HG02885 (cell line): ENCODE measurements around the gene EHMT1.

ENCODE experiments used
- ATAC-seq: cut with Tn5 transposase; IDR thresholded peaks from one replicate; pipeline ENCODE4 v1.9.1; 2021; ENCODE audit warnings: mild to moderate bottlenecking; ENCODE audit not compliant: unreplicated experiment, poor library complexity

EHMT1 gene

DNA sequence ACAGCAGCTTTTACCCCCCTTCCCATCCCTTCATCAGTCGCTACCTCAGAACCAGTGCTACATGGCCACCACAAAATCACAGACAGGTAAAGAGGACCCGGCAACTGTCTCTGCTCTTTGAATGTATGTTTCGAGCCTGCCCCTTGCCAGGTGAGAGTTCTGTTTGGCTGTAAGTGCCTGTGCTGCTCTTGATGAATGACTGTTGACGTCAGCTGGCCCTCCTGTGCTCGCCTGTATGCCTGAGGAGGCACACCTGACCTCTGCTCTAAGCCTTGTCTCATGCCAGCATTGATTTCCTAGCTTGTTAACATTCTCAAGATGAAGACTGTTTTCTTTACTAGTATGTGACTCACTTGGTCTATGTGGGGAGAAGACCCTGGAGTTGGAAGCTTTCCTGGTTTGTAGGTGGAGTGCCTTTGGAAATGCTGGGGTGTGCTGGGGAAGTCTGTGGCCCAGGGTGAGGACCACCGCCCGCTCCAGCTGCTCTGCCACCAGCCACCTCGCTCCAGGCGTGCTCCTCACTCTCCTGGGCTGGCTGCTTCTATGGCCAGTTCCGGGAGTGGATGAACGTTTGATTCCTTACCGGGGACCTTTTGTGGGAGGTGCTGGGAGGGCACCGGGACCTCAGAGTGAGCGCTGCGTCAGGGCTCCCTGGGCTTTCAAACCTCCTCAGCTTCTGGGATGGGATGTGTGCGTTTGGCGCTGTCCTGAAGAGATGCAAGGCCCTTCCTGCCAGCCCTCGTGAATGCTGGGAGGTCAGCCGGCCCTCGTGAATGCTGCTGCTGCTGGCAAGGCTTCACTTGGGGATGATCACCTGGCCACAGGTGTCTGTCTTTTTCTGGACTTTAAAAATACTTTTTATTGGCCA is 109.9 kb downstream of the EHMT1 start:
- ATAC-seq, result no peak

DNA sequence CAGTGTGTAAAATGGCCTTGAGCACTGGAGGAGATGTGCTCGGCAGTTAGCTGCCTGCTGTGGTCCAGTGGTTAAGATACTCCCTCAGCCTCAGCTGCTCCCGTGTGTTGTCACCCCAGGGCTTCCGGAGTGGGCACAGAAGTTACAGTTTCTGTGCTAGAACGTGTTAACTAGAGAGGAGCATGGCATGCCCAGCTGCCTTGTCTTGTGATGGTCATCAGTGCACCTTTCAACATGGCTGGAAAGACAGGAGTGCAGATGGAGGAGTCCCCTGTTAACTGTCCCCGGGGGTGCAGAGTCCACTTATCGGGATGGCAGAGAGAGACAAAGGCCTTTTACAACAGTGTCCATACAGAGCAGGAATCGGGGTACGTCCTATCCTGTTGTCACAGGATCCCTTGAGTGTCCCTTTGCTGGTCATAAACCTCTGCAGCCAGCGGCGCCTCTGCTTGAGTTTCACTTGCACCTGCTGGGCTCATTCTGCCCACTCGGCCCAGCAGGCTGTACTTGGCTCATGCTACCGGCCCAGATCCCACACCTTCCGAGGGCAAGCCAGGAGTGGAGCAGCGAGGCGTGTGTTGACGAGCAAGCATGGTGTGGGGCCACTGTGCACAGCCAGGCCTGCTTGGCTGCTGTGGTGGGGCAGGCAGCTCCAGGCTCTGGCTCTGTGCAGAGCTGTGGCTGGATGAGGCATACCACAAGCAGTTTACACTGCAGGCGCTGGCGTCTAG is 112.6 kb downstream of the EHMT1 start:
- no peak for ATAC-seq

DNA sequence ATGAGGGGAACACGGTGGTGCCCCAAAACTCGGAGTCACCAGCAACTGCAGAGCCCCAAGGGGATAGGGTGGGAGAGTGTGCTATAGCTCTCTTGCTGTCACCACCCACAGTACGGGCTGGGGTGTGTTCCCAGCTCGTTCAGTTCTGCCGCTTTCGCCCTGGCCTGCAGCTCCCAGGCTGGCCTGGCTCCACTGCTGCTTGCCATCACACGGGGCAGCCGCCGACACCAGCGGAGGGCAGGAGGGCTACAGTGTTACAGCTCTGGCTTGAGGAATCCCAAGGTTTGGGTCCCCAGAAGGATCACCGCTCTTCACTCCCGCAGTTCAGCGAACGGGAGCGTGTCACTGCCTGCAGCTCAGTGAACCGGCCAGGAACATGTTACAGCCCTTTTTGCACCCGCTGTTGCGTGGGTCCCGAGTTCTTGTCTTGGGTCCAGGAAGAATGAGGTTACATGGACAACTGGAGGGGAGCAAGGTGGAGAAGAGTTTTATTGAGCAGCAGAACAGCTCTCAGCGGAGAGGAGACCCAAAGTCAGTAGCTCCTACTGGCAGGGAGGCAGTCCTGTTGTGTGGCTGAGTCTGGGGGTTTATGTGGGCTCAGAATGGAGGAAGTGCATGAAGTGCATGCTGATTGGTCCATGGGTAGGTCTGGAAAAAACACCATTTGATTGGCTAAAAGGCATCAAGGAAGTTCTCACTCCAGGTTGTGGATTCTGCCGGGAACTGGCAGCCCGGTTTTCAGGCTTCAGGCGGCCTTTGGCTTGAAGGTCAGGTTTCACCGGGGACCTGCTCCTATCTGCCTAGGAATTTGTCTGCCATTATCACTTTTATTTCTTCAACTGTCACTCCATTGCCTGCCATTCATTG is 113.4 kb downstream of the EHMT1 start:
- ATAC-seq, result no peak

DNA sequence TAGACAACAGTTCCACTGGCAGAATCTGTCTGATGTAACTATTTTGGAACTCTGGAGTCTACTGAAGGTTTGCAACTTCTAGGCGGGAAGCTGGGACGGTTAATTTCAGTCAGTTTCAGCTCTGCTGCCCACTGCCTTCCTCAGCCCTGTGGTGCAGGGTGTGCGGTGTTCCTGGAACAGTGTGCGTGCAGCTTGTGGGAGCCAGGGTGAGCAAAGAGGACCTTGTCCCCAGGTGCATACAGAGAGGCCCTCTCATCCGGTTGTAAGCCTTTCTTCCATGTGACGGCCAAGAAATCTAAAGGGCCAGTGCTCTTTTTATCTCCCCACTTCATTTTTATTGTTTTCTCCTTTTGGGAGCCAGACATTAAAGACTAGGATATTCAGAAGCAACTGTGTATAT is 114.6 kb downstream of the EHMT1 start:
- ATAC-seq, result no peak

DNA sequence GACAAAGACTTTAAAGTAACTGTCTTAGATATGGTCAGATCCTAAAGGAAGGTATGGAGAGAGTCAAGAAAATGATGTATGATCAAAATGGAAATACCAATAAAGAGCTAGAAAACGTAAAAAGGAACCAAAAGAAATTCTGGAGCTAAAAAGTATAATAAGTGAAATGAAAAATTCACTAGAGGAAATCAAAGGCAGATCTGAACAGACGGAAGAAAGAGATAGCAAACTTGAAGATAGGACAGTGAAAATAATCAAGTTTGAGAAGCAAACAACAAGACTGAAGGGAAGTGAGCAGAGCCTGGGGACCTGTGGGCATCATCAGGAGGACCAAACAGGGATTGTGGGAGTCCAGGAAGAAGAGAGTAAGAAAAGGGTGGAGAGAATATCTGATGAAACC is 115.4 kb downstream of the EHMT1 start:
- no peak for ATAC-seq

DNA sequence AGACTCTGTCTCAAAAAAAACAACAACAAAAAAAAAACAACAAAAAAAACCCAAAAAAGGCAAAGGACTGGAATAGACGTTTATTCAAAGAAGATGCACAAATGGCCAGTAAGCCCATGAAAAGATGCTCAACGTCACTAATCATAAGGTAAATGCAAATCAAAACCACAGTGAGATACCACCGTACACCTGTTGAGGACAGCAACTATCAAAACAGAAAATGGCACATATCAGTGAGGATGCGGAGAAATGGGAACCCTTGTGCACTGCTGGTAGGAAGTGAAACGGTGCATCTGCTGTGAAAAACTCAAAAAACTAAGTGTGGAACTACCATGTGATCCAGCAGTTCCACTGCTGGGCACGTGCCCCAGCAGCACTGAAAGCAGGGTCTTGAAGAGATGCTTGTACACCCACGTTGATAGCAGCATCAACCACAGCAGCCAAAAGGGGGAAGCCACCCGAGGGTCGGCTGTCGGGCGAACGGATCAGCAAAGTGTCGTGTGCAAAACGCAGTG is 119.4 kb downstream of the EHMT1 start:
- peak; percentile 86 for ATAC-seq

DNA sequence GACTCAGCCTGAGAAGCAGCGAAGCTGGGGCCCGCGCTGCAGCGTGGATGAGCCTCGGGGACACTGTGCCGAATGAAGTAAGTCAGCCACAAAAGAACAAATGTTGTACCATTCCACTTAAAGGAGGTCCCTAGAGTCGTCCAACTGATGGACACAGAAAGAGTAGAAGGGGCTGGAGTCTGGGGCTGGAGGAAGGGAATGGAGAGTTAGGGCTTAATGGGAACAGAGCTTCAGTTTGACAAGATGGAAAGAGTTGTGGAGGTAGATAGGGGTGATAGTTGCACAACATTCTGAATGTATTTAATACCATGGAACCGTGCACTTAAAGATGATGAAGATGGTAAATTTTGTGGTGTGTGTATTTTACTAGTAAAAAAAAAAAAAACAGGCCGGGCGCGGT is 119.9 kb downstream of the EHMT1 start:
- ATAC-seq, result no peak

DNA sequence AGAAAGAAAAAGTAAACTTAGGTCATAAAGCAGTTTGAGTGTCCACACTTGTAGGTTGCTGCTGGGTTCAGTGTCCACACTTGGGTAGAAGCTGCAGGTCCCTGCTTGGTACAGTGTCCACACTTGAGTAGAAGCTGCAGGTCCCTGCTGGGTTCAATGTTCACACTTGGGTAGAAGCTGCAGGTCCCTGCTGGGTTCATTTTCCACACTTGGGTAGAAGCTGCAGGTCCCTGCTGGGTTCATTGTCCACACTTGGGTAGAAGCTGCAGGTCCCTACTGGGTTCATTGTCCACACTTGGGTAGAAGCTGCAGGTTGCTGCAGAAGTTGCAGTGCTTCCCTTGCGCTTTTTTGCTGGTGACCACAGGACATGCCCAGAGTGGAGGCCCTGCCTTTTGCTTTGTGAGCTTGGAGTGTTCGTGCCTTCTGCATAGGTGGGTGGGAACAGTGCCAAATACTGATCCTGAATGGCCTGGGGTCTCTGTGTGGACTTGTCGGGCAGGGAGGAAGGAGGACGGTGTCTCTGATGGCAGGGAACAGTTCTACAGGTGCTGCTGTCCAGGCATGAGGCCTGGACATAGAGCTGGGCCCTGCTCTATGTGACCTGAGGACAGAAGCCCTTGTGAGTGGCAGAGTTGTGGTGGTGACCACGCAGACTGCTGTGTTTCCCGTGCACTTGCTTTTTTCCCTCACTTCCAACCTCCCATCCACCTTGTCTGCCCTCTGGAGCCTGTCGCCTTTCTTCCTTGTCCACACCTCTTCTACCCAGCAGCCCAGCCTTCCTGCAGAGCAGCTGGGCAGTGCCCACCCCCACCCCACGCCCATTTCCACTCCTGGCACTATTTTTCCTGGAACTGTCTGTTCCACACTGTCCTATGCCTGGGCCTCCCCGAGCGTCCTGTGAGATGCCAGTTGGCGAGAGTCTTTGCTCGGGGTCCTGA is 120.8 kb downstream of the EHMT1 start:
- ATAC-seq, result no peak

DNA sequence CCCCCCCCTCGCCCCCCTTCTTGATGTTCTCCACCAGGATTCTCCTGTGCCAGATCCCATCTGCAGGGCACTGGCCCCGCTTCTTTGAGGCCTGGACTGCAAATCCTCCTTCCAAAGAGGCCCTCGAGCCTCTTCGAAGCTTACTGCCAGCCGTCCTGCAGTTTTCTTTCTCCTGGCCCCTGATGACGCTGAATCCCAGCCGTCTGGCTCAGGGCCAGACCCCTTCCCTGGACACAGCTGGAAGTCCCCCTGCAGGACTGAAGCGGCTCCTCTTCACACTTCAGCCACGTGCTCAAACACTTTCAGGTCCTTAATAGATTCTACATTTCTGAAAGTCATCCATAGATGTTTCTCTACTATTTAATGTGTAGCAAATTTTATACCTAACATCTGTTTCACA is 121.5 kb downstream of the EHMT1 start:
- ATAC-seq, result no peak

DNA sequence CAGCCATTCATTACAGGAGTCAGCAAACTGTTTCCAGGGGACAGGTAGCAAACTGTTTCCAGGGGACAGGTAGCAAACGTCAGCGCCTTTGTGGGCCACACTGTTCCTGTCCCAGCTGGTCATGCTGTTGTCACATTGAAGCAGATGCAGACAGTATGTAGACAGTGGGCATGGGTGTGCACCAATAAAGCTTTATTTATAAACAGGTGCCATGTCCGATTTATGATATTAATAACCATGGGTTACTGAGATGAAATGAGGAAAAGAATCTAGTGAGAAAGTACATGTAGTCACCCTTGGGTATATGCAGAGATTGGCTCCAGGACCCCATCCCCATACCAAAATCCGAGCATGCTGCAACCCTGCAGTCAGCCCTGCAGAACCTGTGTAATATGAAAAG is 122.5 kb downstream of the EHMT1 start:
- no peak for ATAC-seq

DNA sequence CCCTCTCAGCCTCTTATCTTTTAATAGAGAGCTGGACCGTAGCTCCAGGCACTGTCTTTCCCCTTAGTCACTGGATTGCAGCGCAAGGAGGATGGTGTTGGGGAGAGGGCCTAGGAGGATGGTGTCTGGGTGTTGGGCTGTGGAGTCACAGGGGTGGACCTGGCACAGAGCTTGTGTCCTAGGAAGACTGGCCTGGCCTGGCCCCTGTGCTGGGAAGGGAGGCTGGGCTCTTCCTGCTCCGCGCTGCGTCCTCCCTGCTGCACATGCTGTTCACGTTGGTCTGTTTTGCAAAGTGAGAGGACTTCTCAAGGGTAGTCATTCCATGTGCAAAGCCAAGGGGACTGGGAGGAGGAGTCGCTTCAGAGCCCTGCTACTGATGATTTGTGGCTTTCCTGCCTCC is 123.9 kb downstream of the EHMT1 start:
- ATAC-seq, result no peak

DNA sequence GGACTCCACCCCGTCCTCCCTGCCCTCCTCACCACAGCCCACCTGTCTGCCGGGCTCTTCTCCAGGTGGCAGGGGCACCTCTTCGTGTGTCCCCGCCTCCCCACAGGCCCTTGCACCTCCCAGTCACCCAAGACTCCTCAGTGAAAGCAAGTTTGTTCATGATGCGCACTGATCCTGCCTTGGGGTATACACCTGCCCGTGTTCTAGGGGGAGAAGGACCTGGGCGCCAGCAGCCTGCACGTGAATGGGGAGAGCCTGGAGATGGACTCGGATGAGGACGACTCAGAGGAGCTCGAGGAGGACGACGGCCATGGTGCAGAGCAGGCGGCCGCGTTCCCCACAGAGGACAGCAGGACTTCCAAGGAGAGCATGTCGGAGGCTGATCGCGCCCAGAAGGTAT is 124.9 kb downstream of the EHMT1 start:
- ATAC-seq, result no peak

DNA sequence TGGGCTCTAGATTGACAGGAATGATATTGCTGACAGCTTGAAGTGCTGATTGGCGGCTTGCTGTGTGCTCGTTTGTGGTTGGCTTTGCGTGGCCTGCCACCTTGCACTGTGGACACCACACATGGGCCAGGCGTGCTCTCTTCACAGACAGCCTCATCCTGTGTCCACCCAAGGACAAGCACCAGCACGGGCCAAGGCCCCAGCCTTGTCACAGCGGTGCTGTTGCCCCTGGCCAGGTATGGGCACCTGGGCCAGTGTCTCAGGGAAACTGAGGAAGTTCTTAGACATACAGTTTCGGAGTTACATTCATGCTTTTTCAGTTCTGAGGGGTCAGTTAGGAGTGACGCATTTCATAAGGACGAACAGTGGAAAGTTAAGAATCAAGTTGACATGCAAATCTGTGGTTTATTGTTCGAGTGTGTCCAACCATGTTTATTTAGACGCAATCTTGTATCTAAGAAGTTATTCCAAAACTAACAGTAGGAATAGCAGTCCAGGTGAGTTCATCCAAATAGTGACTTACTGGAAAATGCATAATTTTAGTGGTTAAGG is 125.9 kb downstream of the EHMT1 start:
- no peak for ATAC-seq

DNA sequence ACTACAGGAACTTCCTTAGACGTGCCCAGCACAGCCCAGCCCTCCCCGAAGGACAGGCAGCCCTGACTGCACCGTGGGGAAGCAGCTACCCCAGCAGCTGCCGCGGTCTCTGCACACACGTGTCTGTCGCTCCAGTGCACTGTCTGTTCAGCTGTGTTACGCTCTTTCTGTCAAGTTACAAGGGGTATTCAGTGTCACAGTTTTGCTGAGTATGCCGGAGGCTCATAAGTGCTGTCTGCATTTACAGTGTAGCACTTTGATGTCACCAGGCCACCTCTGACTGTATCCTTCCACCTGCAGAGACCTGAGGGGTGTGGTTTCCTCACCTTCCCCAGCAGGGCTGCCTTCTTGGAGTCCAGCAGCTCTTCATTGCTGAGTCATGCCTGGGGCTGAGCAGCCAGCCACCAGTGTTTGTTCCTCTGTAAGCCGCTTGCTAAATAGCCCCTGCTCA is 126.8 kb downstream of the EHMT1 start:
- no peak for ATAC-seq

DNA sequence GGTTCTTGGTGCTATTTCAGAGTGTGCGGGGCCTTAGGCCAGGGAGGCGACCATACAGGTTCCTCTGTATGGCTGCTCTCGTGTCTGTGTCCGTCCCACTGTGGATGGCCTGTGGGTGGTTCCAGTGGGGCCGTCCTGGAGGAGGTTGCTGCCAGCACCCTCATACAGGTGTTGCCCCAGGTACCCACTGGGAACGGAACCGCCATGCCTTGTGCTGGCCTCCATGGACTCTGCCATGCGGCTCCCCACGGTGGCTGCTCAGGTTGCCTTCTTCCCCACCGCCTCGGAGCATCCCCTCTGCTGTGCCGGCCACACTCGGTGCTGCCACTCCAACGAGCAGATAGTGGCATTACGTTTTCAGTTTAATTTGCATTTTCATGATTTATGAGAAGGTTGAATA is 129.5 kb downstream of the EHMT1 start:
- ATAC-seq, result no peak

DNA sequence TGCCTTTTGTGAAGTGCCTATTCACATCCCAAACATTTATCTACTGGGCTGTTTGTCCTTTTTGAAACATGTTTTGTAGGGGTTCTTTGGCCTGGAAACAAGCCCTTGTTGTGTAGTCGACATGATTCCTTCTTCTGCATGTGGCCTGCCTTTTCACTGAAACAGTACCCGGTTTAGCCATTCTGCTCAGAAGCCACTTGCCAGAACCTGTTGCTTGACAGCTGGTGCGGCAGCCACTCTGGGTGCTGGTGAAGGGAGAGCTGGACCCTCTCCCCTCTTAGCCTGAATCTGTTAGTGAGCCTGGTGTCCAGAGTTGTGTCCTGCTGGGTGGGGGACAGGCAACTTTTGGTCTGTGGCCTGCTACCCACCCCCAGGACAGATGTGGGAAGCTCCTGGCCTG is 129.9 kb downstream of the EHMT1 start:
- no peak for ATAC-seq

DNA sequence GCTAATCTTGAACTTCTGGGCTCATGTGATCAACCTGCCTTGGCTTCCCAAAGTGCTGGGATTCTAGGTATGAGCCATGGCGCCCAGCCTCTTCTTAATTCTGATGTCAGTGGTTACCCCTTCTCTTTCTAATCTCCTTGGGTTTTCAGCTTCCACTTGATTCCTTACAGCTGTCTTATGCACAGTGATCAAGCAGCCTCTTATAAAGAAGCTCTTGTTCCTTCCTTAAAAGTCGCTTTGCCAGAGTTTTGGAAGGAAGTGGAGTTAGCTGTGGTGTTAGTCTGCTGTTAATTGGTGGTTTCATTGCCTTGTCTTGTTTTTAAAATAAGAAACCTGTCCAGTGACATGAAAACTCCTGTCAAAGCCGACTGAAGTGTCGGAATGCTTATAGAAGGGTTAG is 130.7 kb downstream of the EHMT1 start:
- no peak for ATAC-seq

DNA sequence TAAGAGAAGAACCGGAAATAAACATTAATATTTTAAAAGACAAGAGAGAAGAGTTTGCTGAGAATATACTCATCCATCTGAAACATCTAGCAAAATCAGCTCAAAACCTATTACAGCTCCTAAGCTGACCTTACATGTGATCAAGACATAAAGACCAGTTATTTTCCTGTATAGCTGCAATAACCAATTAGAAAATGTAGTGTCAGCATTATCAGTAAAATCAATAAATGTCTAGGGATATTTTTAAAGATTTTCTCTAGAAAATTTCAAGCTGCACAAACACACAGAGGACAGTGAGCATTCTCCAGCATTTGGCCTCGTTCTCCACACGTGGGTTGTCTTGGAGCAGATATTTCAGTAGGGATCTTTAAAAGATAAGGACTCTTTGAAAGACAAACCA is 131.2 kb downstream of the EHMT1 start:
- no peak for ATAC-seq

DNA sequence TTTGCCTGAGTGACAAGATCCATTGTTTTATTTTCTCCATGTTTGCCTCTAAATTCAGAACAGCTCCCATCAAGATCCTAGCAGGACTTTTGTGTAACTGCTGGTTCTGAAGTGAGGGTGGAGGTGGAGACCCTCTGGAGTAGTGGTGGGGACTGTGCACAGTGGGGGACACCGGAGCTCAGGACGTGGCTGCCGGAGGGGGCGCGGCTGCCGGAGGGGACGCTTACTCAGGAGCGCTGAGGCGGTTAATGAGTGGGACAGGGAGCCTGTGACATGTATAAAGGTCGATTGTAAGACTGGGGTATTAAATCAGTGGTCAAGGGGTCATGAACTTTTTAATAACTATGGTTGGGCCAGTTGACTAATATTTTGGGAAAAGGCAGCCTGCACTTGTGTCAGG is 131.8 kb downstream of the EHMT1 start:
- no peak for ATAC-seq
